Kidney (tissue), 14 donors: ENCODE data around the gene TFF1. TPM values are rescaled to one million over a fixed set of nuclear protein-coding genes. Genes with fewer than 3 reads are reported as not detected.
A peak's percentile ranks its signal among the peaks of the same experiment; 100 is the strongest.

ENCODE experiments used
- DNase-seq, 5 donors: peaks; one replicate each; pipeline ENCODE4 v3.0.0-alpha.2; 2013 to 2020
- FAIRE-seq: peaks from 2 replicates; lab custom pipeline; 2012; peaks lifted over from hg19 to GRCh38; lab: Jason Lieb, UNC
- H3K27ac ChIP-seq, 2 donors: one replicate each; pipeline ENCODE4 v1.7.0; 2013; ENCODE audit warnings: low read depth in 2 of 2, low read length in 2 of 2, inconsistent platforms in 1 of 2
- H3K27me3 ChIP-seq: one replicate; pipeline ENCODE4 v1.7.1; 2013; ENCODE audit warnings: low read length, inconsistent platforms; ENCODE audit not compliant: control insufficient read depth, insufficient read depth
- H3K36me3 ChIP-seq, 3 donors: one replicate each; pipeline versions ENCODE4 v1.7.0 to v1.7.1; 2013; ENCODE audit warnings: low read length in 3 of 3, control low read depth in 1 of 3, inconsistent platforms in 1 of 3; ENCODE audit not compliant: insufficient read depth in 3 of 3, control insufficient read depth in 2 of 3
- H3K4me1 ChIP-seq, 3 donors: one replicate each; pipeline versions ENCODE4 v1.7.0 to v1.7.1; 2013; ENCODE audit warnings: low read length in 3 of 3, inconsistent platforms in 1 of 3, low read depth in 1 of 3; ENCODE audit not compliant: control insufficient read depth in 2 of 3, insufficient read depth in 2 of 3
- H3K4me3 ChIP-seq, 3 donors: one replicate each; pipeline versions ENCODE4 v1.7.0 to v1.8.1; 2013; ENCODE audit warnings: low read length in 3 of 3, control low read depth in 1 of 3, inconsistent platforms in 1 of 3
- H3K9ac ChIP-seq, 3 donors: one replicate each; pipeline versions ENCODE4 v1.7.0 to v1.7.1; 2013; ENCODE audit warnings: low read length in 3 of 3, control low read depth in 1 of 3, inconsistent platforms in 1 of 3
- H3K9me3 ChIP-seq, 3 donors: one replicate each; pipeline versions ENCODE4 v1.7.0 to v1.7.1; 2013; ENCODE audit warnings: low read length in 3 of 3, control low read depth in 1 of 3, inconsistent platforms in 1 of 3; ENCODE audit not compliant: control insufficient read depth in 2 of 3, insufficient read depth in 1 of 3
- intact Hi-C: fragments of 100-400 bp; cut with DNase I; formaldehyde crosslinking; loops from one replicate; pipeline ENCODE4 v1.11.1; 2022
- polyA plus RNA-seq: library from polyadenylated mRNA; stranded (reverse); fragments of 350-450 nt; fragmentation: Illumina TruSeq; extraction: RNeasy Lipid Tissue Mini Kit (QIAGEN cat#74804); gene quantifications from one replicate; pipeline ENCODE4 v1.2.3, GENCODE V29; 2014; ENCODE audit warnings: low read depth, low replicate concordance; ENCODE audit not compliant: insufficient read depth
- total RNA-seq: library from RNA; stranded (reverse); fragmentation: NEBNext Ultra II Directional; extraction: Animal tissue kit (Norgen Biotek cat#: 25700); gene quantifications from one replicate; pipeline ENCODE4 v1.2.1, GENCODE V29; 2021
- TF ChIP-seq, protein P1 (sequence below): IDR thresholded peaks from 3 replicates; pipeline ENCODE4 v1.5.1; 2012; ENCODE audit warnings: mild to moderate bottlenecking, moderate library complexity, borderline replicate concordance; ENCODE audit not compliant: insufficient read depth; ENCODE audit errors: extremely low read depth
- donor health status: control.
- donor health status: control.
- donor health status: control.
- donor health status: control.
- donor health status: control.
- donor health status: DM: yes; HTN: yes; CAD: no.
- donor health status: Normal renal cell carcinoma (clear cell type).

TFF1 gene
- total and polyA plus RNA-seq, 2 donors from 2014 or later: not detected

GRCh38 chr21:42338729-42339715 is 27.3 kb downstream of the TFF1 start:
- FAIRE-seq (no peak), DNase-seq (peak in 1 of 5 donors; percentile 24)
- Histone ChIP-seq H3K4me1 (peaks cover 0 to 9% (median 0%) of the 10 kb centered on the region in 3 donors), H3K27me3 (no peaks in the 10 kb centered on the region), H3K9me3 (no peaks in the 10 kb centered on the region), H3K36me3 (no peaks in the 10 kb centered on the region), H3K27ac (no peak overlapping the region), H3K9ac (peak overlapping the region in 1 of 3 donors; percentile 12), H3K4me3 (no peak overlapping the region)
- TF ChIP-seq, protein P1, sequence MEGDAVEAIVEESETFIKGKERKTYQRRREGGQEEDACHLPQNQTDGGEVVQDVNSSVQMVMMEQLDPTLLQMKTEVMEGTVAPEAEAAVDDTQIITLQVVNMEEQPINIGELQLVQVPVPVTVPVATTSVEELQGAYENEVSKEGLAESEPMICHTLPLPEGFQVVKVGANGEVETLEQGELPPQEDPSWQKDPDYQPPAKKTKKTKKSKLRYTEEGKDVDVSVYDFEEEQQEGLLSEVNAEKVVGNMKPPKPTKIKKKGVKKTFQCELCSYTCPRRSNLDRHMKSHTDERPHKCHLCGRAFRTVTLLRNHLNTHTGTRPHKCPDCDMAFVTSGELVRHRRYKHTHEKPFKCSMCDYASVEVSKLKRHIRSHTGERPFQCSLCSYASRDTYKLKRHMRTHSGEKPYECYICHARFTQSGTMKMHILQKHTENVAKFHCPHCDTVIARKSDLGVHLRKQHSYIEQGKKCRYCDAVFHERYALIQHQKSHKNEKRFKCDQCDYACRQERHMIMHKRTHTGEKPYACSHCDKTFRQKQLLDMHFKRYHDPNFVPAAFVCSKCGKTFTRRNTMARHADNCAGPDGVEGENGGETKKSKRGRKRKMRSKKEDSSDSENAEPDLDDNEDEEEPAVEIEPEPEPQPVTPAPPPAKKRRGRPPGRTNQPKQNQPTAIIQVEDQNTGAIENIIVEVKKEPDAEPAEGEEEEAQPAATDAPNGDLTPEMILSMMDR: no peak
- intact Hi-C loops: loop anchor here (10.0 kb wide), 1 partner anchor 106 kb away; no protein-coding TSS in a partner anchor

DNA sequence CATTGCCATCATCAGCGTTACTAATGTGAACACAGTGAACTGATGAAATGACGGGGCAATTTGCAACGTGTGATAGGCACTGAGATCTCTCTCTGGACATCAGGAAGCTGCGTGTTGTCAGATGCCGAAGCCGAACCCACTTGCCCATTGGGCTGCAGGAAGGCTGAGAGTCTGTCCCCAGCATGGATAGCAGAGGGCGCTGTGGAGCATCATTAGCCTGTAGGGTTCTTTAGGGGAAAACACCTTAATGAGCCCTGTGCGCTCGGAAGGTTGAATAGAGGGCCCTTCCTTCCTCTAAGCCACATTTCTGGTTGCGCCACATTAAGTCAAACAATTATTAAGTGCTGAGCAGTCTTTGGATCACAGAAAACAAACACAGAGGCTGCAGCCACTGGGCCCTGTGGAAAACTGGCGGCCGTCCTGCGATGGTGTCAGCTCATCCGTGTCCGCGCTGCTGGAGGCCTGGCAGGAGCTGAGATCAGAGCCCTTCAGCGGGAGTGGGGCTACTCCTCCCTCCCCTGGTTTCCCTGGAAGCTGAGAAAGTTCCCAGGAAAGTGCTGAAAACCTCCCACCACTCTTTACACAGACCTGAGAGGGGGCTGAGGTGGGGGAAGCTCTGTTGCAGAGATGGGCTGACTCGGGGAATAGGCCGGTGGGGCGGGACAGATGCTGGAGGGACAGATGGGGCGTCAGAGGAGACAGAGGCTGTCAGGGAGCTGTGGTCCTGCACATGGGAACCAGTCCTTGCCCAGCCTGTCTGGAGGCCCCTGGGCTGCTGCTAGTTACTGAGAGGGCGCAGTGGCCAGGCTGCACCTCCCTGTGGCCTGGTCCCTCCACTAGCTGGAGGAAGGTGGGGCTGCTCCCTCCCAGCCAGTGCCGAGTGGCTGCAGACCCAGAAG is 28.3 kb downstream of the TFF1 start:
- H3K9ac ChIP-seq: peak overlapping the region in 1 of 3 donors; percentile 12
- H3K9me3 ChIP-seq: no peaks in the 10 kb centered on the region
- no peaks in the 10 kb centered on the region for H3K36me3 ChIP-seq
- TF ChIP-seq, protein P1: peak; percentile 67
- intact Hi-C loops: loop anchor here (10.0 kb wide), 1 partner anchor 107 kb away; no protein-coding TSS in a partner anchor
- DNase-seq (peak; percentile 85 to 94 (median 90)), FAIRE-seq (no peak)
- H3K27ac ChIP-seq: no peak overlapping the region
- H3K4me1 ChIP-seq: peaks cover 0 to 9% (median 0%) of the 10 kb centered on the region in 3 donors
- H3K27me3 ChIP-seq: no peaks in the 10 kb centered on the region
- H3K4me3 ChIP-seq: no peak overlapping the region

DNA sequence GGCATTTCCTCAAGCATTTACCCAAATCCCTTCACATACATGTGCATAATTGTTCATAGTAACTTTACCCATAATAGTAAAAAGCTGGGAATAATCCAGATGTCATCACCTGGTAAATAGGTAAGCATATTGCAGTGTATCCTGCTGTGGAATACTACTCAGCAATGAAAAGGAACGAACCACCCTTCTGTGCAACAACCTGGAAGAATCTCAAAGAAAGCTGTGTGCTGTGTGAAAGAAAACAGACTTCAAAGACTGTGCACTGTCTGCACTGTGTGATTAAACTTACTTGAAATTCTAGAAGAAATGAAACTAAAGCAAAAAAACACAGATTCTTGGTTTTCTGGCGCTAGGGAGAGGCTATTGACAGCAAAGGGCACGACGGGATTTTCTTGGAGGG is 29.1 kb downstream of the TFF1 start:
- H3K4me1 ChIP-seq: peaks cover 0 to 9% (median 0%) of the 10 kb centered on the region in 3 donors
- FAIRE-seq (no peak), DNase-seq (no peak)
- no peaks in the 10 kb centered on the region for H3K36me3 ChIP-seq
- H3K27ac ChIP-seq: no peak overlapping the region
- TF ChIP-seq, protein P1: no peak
- intact Hi-C loops: loop anchor here (10.0 kb wide), 1 partner anchor 108 kb away; no protein-coding TSS in a partner anchor
- H3K27me3 ChIP-seq: no peaks in the 10 kb centered on the region
- no peak overlapping the region for H3K4me3 ChIP-seq
- no peak overlapping the region for H3K9ac ChIP-seq
- H3K9me3 ChIP-seq: no peaks in the 10 kb centered on the region
